Endothelial cell (in vitro differentiated cells): ENCODE measurements around the gene PCDHGA1. TPM values are rescaled to one million over a fixed set of nuclear protein-coding genes. Genes with fewer than 3 reads are reported as not detected.

Source experiments
- DNase-seq: peaks from one replicate; pipeline ENCODE4 v3.0.0; 2021; ENCODE audit warnings: low spot score
- H3K27ac Mint-ChIP-seq: one replicate; pipeline ENCODE4 v1.8.0; 2021; ENCODE audit warnings: mixed read lengths, inconsistent platforms; ENCODE audit not compliant: unreplicated experiment
- H3K27me3 Mint-ChIP-seq: one replicate; pipeline ENCODE4 v1.8.0; 2021; ENCODE audit warnings: mild to moderate bottlenecking, moderate library complexity, mixed read lengths, inconsistent platforms; ENCODE audit not compliant: unreplicated experiment
- H3K36me3 Mint-ChIP-seq: one replicate; pipeline ENCODE4 v1.8.0; 2021; ENCODE audit warnings: mild to moderate bottlenecking, low read depth, mixed read lengths, inconsistent platforms; ENCODE audit not compliant: unreplicated experiment
- H3K4me1 Mint-ChIP-seq: one replicate; pipeline ENCODE4 v1.8.0; 2021; ENCODE audit warnings: mild to moderate bottlenecking, mixed read lengths, inconsistent platforms; ENCODE audit not compliant: unreplicated experiment
- H3K4me3 Mint-ChIP-seq: one replicate; pipeline ENCODE4 v1.8.0; 2021; ENCODE audit warnings: mild to moderate bottlenecking, mixed read lengths, inconsistent platforms; ENCODE audit not compliant: unreplicated experiment
- H3K9me3 Mint-ChIP-seq: one replicate; pipeline ENCODE4 v1.8.0; 2021; ENCODE audit warnings: mixed read lengths, inconsistent platforms; ENCODE audit not compliant: unreplicated experiment
- total RNA-seq: library from RNA; stranded (reverse); fragmentation: NEBNext Ultra II Directional; extraction: Animal tissue kit (Norgen Biotek cat#: 25700); gene quantifications from one replicate; pipeline ENCODE4 v1.2.1, GENCODE V29; 2021; ENCODE audit not compliant: unreplicated experiment
- TF ChIP-seq, protein P1 (sequence below): fragments of 200-600 bp; sonication (generic); IDR thresholded peaks from one replicate; pipeline ENCODE4 v1.5.0; 2021; ENCODE audit warnings: antibody characterized with exemption; ENCODE audit not compliant: unreplicated experiment

The PCDHGA1 gene
- total RNA-seq, 1 donor from 2014 or later = 1.4 TPM

DNA sequence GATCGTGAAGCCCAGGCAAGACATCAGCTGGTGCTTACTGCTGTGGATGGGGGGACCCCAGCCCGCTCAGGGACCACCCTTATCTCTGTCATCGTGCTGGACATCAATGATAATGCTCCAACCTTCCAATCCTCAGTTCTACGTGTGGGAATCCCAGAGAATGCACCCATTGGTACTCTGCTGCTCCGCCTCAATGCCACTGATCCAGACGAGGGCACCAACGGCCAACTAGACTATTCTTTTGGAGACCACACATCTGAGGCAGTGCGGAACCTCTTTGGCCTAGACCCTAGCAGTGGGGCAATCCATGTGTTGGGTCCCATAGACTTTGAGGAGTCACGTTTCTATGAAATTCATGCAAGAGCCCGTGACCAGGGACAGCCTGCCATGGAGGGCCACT, 159.5 kb downstream of the PCDHGA1 start:
- H3K4me1 Mint-ChIP-seq = peaks cover 41% of the 10 kb centered on the region
- peaks cover 20% of the 10 kb centered on the region for H3K27me3 Mint-ChIP-seq
- TF ChIP-seq, protein P1, sequence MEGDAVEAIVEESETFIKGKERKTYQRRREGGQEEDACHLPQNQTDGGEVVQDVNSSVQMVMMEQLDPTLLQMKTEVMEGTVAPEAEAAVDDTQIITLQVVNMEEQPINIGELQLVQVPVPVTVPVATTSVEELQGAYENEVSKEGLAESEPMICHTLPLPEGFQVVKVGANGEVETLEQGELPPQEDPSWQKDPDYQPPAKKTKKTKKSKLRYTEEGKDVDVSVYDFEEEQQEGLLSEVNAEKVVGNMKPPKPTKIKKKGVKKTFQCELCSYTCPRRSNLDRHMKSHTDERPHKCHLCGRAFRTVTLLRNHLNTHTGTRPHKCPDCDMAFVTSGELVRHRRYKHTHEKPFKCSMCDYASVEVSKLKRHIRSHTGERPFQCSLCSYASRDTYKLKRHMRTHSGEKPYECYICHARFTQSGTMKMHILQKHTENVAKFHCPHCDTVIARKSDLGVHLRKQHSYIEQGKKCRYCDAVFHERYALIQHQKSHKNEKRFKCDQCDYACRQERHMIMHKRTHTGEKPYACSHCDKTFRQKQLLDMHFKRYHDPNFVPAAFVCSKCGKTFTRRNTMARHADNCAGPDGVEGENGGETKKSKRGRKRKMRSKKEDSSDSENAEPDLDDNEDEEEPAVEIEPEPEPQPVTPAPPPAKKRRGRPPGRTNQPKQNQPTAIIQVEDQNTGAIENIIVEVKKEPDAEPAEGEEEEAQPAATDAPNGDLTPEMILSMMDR = no peak
- H3K9me3 Mint-ChIP-seq = no peaks in the 10 kb centered on the region
- no peak overlapping the region for H3K4me3 Mint-ChIP-seq
- DNase-seq = no peak
- no peak overlapping the region for H3K27ac Mint-ChIP-seq
- peaks cover 51% of the 10 kb centered on the region for H3K36me3 Mint-ChIP-seq

DNA sequence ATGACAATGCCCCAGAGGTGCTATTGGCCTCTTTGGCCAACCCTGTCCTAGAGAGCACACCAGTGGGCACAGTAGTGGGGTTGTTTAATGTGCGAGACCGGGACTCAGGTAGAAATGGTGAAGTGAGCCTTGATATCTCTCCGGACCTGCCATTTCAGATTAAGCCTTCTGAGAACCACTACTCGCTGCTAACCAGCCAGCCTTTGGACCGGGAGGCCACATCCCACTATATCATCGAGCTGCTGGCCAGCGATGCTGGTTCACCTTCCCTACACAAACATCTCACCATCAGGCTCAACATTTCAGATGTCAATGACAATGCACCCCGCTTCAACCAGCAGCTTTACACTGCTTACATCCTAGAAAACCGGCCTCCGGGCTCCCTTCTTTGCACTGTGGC, 160.0 kb downstream of the PCDHGA1 start:
- Mint-ChIP-seq H3K9me3 (no peaks in the 10 kb centered on the region), H3K27ac (no peak overlapping the region), H3K27me3 (peaks cover 20% of the 10 kb centered on the region), H3K4me3 (peak overlapping the region; percentile 78), H3K36me3 (peaks cover 51% of the 10 kb centered on the region), H3K4me1 (peaks cover 38% of the 10 kb centered on the region)
- TF ChIP-seq, protein P1 = no peak
- no peak for DNase-seq

DNA sequence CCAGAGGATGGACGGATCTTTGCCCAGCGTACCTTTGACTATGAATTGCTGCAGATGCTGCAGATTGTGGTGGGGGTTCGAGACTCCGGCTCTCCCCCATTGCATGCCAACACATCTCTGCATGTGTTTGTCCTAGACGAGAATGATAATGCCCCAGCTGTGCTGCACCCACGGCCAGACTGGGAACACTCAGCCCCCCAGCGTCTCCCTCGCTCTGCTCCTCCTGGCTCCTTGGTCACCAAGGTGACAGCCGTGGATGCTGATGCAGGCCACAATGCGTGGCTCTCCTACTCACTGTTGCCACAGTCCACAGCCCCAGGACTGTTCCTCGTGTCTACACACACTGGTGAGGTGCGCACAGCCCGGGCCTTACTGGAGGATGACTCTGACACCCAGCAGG, 160.5 kb downstream of the PCDHGA1 start:
- peaks cover 20% of the 10 kb centered on the region for H3K27me3 Mint-ChIP-seq
- H3K4me3 Mint-ChIP-seq = peak overlapping the region; percentile 78
- no peak overlapping the region for H3K27ac Mint-ChIP-seq
- peaks cover 40% of the 10 kb centered on the region for H3K4me1 Mint-ChIP-seq
- DNase-seq = no peak
- no peaks in the 10 kb centered on the region for H3K9me3 Mint-ChIP-seq
- peaks cover 56% of the 10 kb centered on the region for H3K36me3 Mint-ChIP-seq
- TF ChIP-seq, protein P1 = no peak

DNA sequence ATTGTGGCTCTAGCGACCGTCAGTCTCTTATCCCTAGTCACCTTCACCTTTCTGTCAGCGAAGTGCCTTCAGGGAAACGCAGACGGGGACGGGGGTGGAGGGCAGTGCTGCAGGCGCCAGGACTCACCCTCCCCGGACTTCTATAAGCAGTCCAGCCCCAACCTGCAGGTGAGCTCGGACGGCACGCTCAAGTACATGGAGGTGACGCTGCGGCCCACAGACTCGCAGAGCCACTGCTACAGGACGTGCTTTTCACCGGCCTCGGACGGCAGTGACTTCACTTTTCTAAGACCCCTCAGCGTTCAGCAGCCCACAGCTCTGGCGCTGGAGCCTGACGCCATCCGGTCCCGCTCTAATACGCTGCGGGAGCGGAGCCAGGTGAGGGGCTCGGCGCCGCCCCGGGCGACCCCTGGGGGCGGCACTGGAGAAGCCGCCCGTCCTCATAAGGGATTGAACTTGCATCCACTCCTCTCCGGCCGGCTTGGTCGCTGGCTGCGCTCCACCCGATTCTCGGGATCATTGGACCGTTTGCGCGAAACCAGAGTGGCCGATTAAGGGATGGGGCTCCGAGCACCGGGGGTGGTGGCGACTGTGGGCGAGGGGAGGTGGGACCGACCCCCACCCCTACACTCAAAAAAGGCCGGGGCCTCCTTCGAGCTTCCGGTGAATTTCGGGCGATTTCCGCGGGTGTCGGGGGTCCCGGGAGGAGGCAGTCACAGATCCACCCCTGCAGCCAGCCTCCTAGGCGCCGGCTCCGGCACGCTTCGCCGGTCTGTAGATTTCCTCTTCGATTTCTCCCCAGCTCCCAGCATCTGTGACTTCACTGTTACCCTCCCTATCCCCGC, 161.2 kb downstream of the PCDHGA1 start:
- peaks cover 42% of the 10 kb centered on the region for H3K4me1 Mint-ChIP-seq
- no peaks in the 10 kb centered on the region for H3K9me3 Mint-ChIP-seq
- peak overlapping the region; percentile 78 for H3K4me3 Mint-ChIP-seq
- DNase-seq = no peak
- H3K36me3 Mint-ChIP-seq = peaks cover 52% of the 10 kb centered on the region
- TF ChIP-seq, protein P1 = no peak
- no peak overlapping the region for H3K27ac Mint-ChIP-seq
- peaks cover 17% of the 10 kb centered on the region for H3K27me3 Mint-ChIP-seq

DNA sequence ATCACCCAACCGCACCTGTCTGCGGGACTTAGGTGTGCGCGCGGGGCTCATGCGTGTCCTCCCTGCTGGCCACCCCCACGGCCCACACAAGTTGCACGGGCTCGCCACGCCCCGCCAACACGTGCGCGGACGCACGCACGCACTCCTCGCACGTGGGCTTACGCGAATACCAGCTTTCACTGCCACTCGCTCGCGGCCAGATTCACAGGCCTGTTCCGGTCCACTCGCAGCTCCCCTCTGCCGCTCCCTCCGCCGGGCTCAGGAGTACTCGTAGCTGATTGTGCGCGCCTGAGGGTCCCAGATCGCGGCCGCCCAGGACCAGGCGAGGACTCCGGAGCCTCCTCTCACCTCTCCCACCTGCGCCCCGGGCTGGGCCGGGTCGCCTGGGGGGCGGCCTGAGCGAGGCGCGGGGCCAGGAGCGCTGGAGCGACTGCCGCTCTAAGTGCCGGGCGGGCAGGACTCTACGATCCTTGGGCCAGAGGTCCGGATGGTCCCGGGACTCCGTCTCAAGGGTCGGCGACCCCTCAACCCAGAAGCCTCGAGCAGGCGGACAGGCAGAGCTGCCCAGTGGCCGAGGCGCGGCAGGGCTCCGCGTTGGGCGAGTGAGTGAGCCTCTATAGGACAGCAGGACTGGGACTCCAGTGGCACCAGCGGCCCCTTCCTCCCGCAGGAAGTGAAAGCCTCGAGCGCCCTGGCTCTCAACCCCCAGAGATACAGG, 162.0 kb downstream of the PCDHGA1 start:
- H3K4me1 Mint-ChIP-seq = peaks cover 41% of the 10 kb centered on the region
- TF ChIP-seq, protein P1 = no peak
- H3K9me3 Mint-ChIP-seq = no peaks in the 10 kb centered on the region
- no peak overlapping the region for H3K27ac Mint-ChIP-seq
- H3K4me3 Mint-ChIP-seq = peak overlapping the region; percentile 67
- peaks cover 17% of the 10 kb centered on the region for H3K27me3 Mint-ChIP-seq
- DNase-seq = no peak
- H3K36me3 Mint-ChIP-seq = peaks cover 44% of the 10 kb centered on the region
